Effector memory CD4-positive, alpha-beta T cell (primary cell): ENCODE data around the gene TTBK1.

ENCODE experiments used
- DNase-seq, 3 donors: peaks; one replicate each; pipeline ENCODE4 v3.0.0-alpha.2; 2020
- H3K27ac ChIP-seq: 2 replicates; pipeline ENCODE4 v1.7.0; 2013; ENCODE audit warnings: mild to moderate bottlenecking, low read length, moderate library complexity; ENCODE audit not compliant: insufficient read depth, poor library complexity, severe bottlenecking
- H3K27me3 ChIP-seq: replicated peaks from 2 replicates; pipeline ENCODE4 v1.7.0; 2013; ENCODE audit warnings: mild to moderate bottlenecking, low read length; ENCODE audit not compliant: insufficient read depth, control insufficient read depth, poor library complexity, severe bottlenecking
- H3K36me3 ChIP-seq: 2 replicates; pipeline ENCODE4 v1.7.0; 2013; ENCODE audit warnings: mild to moderate bottlenecking, low read length, moderate library complexity; ENCODE audit not compliant: control insufficient read depth, insufficient read depth
- H3K4me1 ChIP-seq: 2 replicates; pipeline ENCODE4 v1.7.0; 2013; ENCODE audit warnings: low read length, mild to moderate bottlenecking; ENCODE audit not compliant: control insufficient read depth, insufficient read depth, poor library complexity, severe bottlenecking
- H3K4me3 ChIP-seq: 2 replicates; pipeline ENCODE4 v1.7.0; 2013; ENCODE audit warnings: low read length, low read depth, mild to moderate bottlenecking; ENCODE audit not compliant: insufficient read depth, poor library complexity, severe bottlenecking
- H3K9me3 ChIP-seq: 2 replicates; pipeline ENCODE4 v1.7.0; 2013; ENCODE audit warnings: mild to moderate bottlenecking, low read length, moderate library complexity; ENCODE audit not compliant: control insufficient read depth
- total RNA-seq, 3 donors: gene quantifications; one replicate each; lab custom pipeline; 2026; lab: John Stamatoyannopoulos, UW

TTBK1 gene
- total RNA-seq, result 0.17 to 0.52 (median 0.39) reads per million in 3 donors

DNA sequence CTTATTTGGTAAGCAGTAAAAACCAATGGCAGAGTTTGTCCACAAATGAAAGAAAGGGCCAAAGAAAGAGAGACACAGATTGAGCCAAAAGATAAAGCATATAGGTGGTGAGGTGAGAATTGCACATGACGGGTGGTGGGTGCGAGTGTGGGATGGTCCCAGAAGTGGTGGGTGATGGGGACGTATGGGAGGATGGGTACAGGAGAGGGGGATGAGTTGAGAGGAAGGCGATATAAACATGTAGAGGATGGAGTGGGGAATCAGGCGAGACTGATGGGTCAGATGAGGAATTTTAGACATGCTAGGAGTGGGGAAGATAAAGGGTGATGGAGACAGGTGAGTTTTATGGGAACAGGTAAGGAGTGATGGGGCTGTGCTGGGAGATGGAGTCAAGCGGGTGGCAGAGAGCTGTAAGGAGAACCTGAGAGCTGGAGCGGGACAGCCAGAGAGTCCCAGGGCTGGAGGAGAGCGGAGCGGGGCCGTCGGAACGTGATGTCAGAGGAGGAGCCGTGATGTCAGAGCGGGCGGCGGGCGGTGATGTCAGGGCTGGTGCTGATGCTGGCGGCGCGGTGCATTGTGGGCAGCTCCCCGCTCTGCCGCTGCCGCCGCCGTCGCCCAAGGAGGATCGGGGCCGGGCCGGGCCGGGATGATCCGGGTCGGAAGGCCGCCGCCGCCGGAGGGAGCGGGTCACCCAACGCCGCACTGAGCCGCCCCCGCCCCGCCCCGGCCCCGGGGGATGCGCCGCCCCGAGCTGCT is at the start of gene TTBK1:
TSS of gene TTBK1 (plus strand) at position 574 of the 756 bp plus-strand sequence. CDS start 3,180 bp downstream, outside the sequence.
- Histone ChIP-seq H3K27me3 (peaks cover 20% of the 10 kb centered on the region), H3K4me3 (no peak within 1 kb of the TSS), H3K27ac (no peak within 1 kb of the TSS), H3K36me3 (no peaks in the 10 kb centered on the region), H3K9me3 (no peaks in the 10 kb centered on the region), H3K4me1 (peaks cover 5% of the 10 kb centered on the region)
- DNase-seq, result peak in 1 of 3 donors; percentile 29

DNA sequence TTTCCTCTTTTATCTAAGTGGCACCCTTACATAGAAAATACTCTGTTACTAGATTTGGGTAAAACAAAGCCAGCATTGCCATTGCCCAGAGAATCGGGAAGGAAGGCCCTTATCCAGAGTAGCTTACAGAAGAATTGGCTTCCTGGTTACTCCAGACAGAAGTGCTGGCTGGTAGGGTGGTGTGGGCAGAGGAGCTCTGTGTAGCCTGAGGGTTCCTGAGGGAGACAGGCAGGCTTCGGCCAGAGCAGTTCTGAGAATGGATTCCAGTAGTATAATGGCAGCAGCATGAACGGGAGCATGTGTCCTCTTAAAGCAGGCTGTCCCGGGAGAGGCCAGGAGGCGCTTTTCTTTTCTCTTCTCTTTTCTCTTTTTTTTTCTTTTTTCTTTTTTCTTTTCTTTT is 49.4 kb upstream of the TTBK1 start:
- Histone ChIP-seq H3K4me3 (no peak overlapping the region), H3K9me3 (no peaks in the 10 kb centered on the region), H3K27ac (no peak overlapping the region), H3K36me3 (peaks cover 51% of the 10 kb centered on the region), H3K27me3 (no peaks in the 10 kb centered on the region), H3K4me1 (no peaks in the 10 kb centered on the region)
- no peak for DNase-seq

- H3K9me3 ChIP-seq, result no peaks in the 10 kb centered on the region
- H3K4me3 ChIP-seq, result no peak overlapping the region
- H3K4me1 ChIP-seq, result no peaks in the 10 kb centered on the region
- peaks cover 61% of the 10 kb centered on the region for H3K36me3 ChIP-seq
- no peaks in the 10 kb centered on the region for H3K27me3 ChIP-seq
- DNase-seq, result no peak
- H3K27ac ChIP-seq, result no peak overlapping the region
Observed at GRCh38 chr6:43196337-43196736, 46.9 kb upstream of the TTBK1 start.

- no peak for DNase-seq
- H3K4me1 ChIP-seq, result no peaks in the 10 kb centered on the region
- H3K27me3 ChIP-seq, result no peaks in the 10 kb centered on the region
- no peak overlapping the region for H3K27ac ChIP-seq
- no peak overlapping the region for H3K4me3 ChIP-seq
- H3K36me3 ChIP-seq, result peaks cover 49% of the 10 kb centered on the region
- no peaks in the 10 kb centered on the region for H3K9me3 ChIP-seq
Observed at GRCh38 chr6:43199912-43200311, 43.4 kb upstream of the TTBK1 start.

GRCh38 chr6:43200541-43200940 is 42.7 kb upstream of the TTBK1 start:
- peaks cover 43% of the 10 kb centered on the region for H3K36me3 ChIP-seq
- no peak overlapping the region for H3K27ac ChIP-seq
- no peak overlapping the region for H3K4me3 ChIP-seq
- no peaks in the 10 kb centered on the region for H3K4me1 ChIP-seq
- H3K27me3 ChIP-seq, result no peaks in the 10 kb centered on the region
- H3K9me3 ChIP-seq, result no peaks in the 10 kb centered on the region
- no peak for DNase-seq

DNA sequence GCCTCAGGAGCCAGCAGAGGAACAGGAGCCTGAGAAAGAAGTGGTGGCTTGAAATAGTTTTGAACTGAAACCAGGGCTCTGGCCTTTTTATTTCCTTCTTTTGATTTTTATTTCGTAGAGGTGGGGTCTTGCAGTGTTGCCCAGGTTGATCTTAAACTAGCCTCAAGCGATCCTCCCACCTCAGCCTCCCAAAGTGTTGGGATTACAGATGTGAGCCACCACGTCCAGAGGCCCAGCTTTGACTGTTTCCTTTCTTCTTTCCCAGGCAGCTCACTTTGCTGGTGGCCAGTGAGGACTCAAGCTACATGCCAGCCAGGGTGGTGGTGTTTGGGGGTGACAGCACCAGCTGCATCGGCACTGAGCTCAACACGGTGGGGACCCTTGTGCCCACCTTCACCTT is 40.8 kb upstream of the TTBK1 start:
- no peak overlapping the region for H3K27ac ChIP-seq
- H3K4me1 ChIP-seq, result no peaks in the 10 kb centered on the region
- H3K9me3 ChIP-seq, result no peaks in the 10 kb centered on the region
- no peak for DNase-seq
- no peaks in the 10 kb centered on the region for H3K27me3 ChIP-seq
- H3K36me3 ChIP-seq, result peaks cover 28% of the 10 kb centered on the region
- H3K4me3 ChIP-seq, result no peak overlapping the region

DNA sequence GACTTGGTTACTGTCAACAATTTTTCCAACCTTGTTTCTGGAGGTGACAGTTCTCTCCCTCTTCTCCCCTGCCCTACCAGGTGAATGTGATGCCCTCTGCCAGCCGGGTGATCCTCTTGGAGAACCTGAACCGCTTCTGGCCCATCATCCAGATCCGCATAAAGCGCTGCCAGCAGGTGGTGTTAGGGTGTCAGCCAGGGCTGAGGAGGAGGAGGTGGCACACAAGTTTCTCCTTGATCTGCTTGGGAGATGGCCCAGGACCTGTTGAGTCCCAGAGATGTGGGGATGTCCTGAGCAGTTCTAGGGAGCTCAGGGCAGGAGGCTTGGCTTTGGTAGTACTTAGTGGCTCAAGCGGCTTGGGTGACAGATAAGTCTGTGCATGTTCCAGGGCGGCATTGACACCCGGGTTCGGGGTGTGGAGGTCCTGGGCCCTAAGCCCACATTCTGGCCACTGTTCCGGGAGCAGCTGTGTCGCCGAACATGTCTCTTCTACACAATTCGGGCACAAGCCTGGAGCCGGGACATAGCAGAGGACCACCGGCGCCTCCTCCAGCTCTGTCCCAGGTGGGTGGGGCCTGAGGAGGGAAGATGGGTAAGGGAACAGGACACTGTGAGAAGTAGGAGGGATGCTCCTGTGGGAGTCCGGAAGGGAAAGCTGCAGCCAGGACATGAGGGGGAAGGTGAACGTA is 40.1 kb upstream of the TTBK1 start:
- no peaks in the 10 kb centered on the region for H3K27me3 ChIP-seq
- peaks cover 25% of the 10 kb centered on the region for H3K36me3 ChIP-seq
- no peak for DNase-seq
- H3K27ac ChIP-seq, result no peak overlapping the region
- H3K4me3 ChIP-seq, result no peak overlapping the region
- H3K9me3 ChIP-seq, result no peaks in the 10 kb centered on the region
- H3K4me1 ChIP-seq, result no peaks in the 10 kb centered on the region

DNA sequence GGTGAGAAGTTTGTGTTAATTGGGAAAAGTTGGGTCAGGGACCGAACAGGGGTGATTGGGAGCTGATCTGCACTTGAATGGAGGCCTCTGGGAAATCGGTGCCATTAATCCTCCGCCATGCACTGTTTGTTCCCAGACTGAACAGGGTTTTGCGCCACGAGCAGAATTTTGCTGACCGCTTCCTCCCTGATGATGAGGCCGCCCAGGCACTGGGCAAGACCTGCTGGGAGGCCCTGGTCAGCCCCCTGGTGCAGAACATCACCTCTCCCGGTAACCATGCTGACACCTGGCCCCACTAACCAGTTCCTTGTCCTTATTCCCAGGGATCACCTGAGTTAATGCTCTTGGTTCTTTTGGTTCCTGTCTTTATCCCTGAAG is 39.6 kb upstream of the TTBK1 start:
- Histone ChIP-seq H3K27me3 (no peaks in the 10 kb centered on the region), H3K4me3 (no peak overlapping the region), H3K36me3 (peaks cover 25% of the 10 kb centered on the region), H3K27ac (no peak overlapping the region), H3K4me1 (no peaks in the 10 kb centered on the region), H3K9me3 (no peaks in the 10 kb centered on the region)
- no peak for DNase-seq

GRCh38 chr6:43204271-43205105 is 38.8 kb upstream of the TTBK1 start:
- no peak for DNase-seq
- Histone ChIP-seq H3K27ac (no peak overlapping the region), H3K9me3 (no peaks in the 10 kb centered on the region), H3K27me3 (no peaks in the 10 kb centered on the region), H3K4me1 (no peaks in the 10 kb centered on the region), H3K36me3 (peaks cover 25% of the 10 kb centered on the region), H3K4me3 (no peak overlapping the region)
